Loucy (cell line): Measurements from ENCODE around the gene CCDC158.
A peak's percentile ranks its signal among the peaks of the same experiment; 100 is the strongest.

Experiments
- H2AFZ ChIP-seq: fragments of 200-600 bp; sonication (generic); 2 replicates; pipeline ENCODE4 v1.6.0; 2016; ENCODE audit warnings: antibody characterized with exemption, mild to moderate bottlenecking, low read length, moderate library complexity
- H3F3A ChIP-seq: fragments of 200-600 bp; 2 replicates; pipeline ENCODE4 v1.6.0; 2016; ENCODE audit warnings: antibody characterized with exemption, low read depth, mild to moderate bottlenecking
- H3K27me3 ChIP-seq: fragments of 200-600 bp; sonication (generic); 2 replicates; pipeline ENCODE4 v1.6.1; 2014; ENCODE audit warnings: low read length, mild to moderate bottlenecking; ENCODE audit not compliant: insufficient read depth, poor library complexity, severe bottlenecking
- H3K36me3 ChIP-seq: fragments of 200-600 bp; sonication (generic); 2 replicates; pipeline ENCODE4 v1.6.1; 2016; ENCODE audit warnings: low read length; ENCODE audit not compliant: insufficient read depth
- H3K4me1 ChIP-seq: fragments of 200-600 bp; sonication (generic); 2 replicates; pipeline ENCODE4 v1.5.1; 2014; ENCODE audit warnings: low read length, mild to moderate bottlenecking; ENCODE audit not compliant: insufficient read depth, poor library complexity, severe bottlenecking
- H3K4me2 ChIP-seq: fragments of 200-600 bp; sonication (generic); 2 replicates; pipeline ENCODE4 v1.6.0; 2014; ENCODE audit warnings: antibody characterized with exemption, low read length, low read depth, mild to moderate bottlenecking; ENCODE audit not compliant: poor library complexity, severe bottlenecking
- H3K4me3 ChIP-seq: fragments of 200-600 bp; sonication (generic); 2 replicates; pipeline ENCODE4 v1.5.1; 2014; ENCODE audit warnings: low read length, mild to moderate bottlenecking, mixed read lengths; ENCODE audit not compliant: poor library complexity, severe bottlenecking
- H3K79me2 ChIP-seq: fragments of 200-600 bp; sonication (generic); 2 replicates; pipeline ENCODE4 v1.6.1; 2014; ENCODE audit warnings: low read length; ENCODE audit not compliant: insufficient read depth
- H3K9ac ChIP-seq: fragments of 200-600 bp; sonication (generic); 2 replicates; pipeline ENCODE4 v1.6.0; 2014; ENCODE audit warnings: mild to moderate bottlenecking, low read depth, low read length, moderate library complexity; ENCODE audit not compliant: poor library complexity, severe bottlenecking
- H3K9me2 ChIP-seq: fragments of 200-600 bp; sonication (generic); replicated peaks from 2 replicates; pipeline ENCODE4 v1.6.1; 2016; ENCODE audit warnings: low read depth, low read length, mixed read lengths
- H3K9me3 ChIP-seq: fragments of 200-600 bp; sonication (generic); 2 replicates; pipeline ENCODE4 v1.6.1; 2014; ENCODE audit warnings: mild to moderate bottlenecking, antibody characterized with exemption, low read length, low read depth; ENCODE audit not compliant: insufficient read depth
- H4K20me1 ChIP-seq: fragments of 200-600 bp; sonication (generic); 2 replicates; pipeline ENCODE4 v1.6.0; 2014; ENCODE audit warnings: antibody characterized with exemption, low read length, mild to moderate bottlenecking; ENCODE audit not compliant: insufficient read depth, poor library complexity, severe bottlenecking
- EZH2phosphoT487 ChIP-seq: fragments of 200-600 bp; IDR thresholded peaks from 2 replicates; pipeline ENCODE4 v1.6.1; 2018; ENCODE audit warnings: antibody characterized with exemption, mild to moderate bottlenecking, moderate library complexity, borderline replicate concordance
- TF ChIP-seq, protein P1 (sequence below): fragments of 200-600 bp; sonication (generic); conservative IDR thresholded peaks from 2 replicates; pipeline ENCODE4 v1.5.1; 2014; ENCODE audit warnings: mild to moderate bottlenecking, antibody characterized with exemption, low read length

Gene CCDC158

DNA sequence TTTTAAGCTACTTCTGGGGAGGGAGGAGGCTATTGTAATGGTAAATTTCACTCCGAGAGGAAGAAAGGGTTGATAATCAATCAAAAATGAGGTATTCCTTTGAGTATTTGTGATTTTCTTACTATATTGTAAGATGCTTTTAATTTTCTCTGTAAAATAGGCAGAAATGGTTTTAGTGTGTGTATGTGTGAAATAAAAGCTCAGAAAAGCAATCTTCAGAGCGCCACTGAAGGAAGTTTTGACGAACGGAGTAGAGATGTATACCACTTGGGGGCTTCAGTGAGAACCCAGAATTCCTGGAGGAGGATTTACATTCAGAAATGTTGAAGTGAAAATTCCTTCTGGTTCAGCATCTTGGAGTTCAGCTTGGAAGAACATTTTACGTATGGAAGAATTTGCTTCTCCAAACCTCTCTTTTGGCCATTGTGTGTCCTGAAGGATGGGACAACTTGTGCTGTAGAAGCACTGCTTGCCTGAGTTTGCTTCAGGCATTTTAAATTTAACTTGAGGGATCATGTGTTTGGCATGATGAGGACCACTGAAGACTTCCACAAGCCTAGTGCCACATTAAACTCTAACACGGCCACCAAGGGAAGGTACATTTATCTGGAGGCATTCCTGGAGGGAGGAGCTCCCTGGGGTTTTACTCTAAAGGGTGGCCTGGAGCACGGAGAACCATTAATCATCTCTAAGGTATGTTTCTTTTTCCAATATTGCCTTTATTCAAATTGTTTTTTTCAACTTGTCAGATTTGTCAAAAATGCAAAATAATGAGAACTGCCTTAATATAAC is 14.8 kb upstream of the CCDC158 start:
- H3K36me3 ChIP-seq, result no peaks in the 10 kb centered on the region
- H3K9me2 ChIP-seq, result no peaks in the 10 kb centered on the region
- H3K27me3 ChIP-seq, result no peaks in the 10 kb centered on the region
- no peaks in the 10 kb centered on the region for H3F3A ChIP-seq
- no peaks in the 10 kb centered on the region for H3K79me2 ChIP-seq
- H3K4me1 ChIP-seq, result peaks cover 8% of the 10 kb centered on the region
- no peaks in the 10 kb centered on the region for H3K9me3 ChIP-seq
- H3K4me2 ChIP-seq, result no peak overlapping the region
- no peak overlapping the region for H3K4me3 ChIP-seq
- no peak for TF ChIP-seq EZH2phosphoT487
- TF ChIP-seq, protein P1, sequence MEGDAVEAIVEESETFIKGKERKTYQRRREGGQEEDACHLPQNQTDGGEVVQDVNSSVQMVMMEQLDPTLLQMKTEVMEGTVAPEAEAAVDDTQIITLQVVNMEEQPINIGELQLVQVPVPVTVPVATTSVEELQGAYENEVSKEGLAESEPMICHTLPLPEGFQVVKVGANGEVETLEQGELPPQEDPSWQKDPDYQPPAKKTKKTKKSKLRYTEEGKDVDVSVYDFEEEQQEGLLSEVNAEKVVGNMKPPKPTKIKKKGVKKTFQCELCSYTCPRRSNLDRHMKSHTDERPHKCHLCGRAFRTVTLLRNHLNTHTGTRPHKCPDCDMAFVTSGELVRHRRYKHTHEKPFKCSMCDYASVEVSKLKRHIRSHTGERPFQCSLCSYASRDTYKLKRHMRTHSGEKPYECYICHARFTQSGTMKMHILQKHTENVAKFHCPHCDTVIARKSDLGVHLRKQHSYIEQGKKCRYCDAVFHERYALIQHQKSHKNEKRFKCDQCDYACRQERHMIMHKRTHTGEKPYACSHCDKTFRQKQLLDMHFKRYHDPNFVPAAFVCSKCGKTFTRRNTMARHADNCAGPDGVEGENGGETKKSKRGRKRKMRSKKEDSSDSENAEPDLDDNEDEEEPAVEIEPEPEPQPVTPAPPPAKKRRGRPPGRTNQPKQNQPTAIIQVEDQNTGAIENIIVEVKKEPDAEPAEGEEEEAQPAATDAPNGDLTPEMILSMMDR, result no peak
- H4K20me1 ChIP-seq, result no peaks in the 10 kb centered on the region
- H3K9ac ChIP-seq, result no peak overlapping the region
- H2AFZ ChIP-seq, result 0 out of 2 replicates have a peak overlapping the region, but pooled peaks have one; percentile 53

DNA sequence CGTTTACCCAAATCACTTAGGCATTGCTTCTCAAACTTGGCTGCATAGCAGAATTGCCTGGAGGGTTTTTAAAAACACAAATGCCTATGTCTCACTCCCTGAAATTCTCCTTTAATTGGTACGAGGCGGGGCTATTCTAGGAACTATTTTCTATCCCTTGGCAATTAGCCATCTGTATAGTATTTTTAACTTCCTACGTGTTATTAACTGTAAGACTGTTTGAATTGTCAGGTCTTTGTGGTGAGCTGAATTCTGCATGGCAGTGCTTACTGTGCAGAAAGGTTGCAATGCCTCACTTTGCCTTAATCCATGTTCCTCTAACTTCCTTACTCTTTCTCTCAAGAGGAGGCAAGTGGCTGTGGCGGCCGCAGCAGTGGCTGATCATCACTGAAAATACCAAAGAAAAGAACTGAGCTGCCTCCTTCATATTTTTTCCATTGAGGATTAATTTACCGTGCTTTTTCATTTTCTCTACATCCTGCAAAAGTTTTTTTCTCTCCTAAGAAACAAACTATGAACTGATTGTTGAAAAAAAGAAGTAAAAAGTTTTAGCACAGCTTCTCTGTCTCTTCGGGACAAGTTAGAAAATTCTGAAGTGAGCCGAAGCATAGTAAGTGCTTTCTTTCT is 14.1 kb upstream of the CCDC158 start, which contains the start of gene SHROOM3:
Gene SHROOM3 (plus strand): TSS at position 329 of the 627 bp plus-strand sequence. CDS start 824 bp downstream, outside the sequence.
- H2AFZ ChIP-seq, result peak within 1 kb of the TSS; percentile 53
- H3K9me2 ChIP-seq, result no peaks in the 10 kb centered on the region
- no peaks in the 10 kb centered on the region for H3K9me3 ChIP-seq
- H3K9ac ChIP-seq, result no peak within 1 kb of the TSS
- peaks cover 8% of the 10 kb centered on the region for H3K4me1 ChIP-seq
- H3K36me3 ChIP-seq, result no peaks in the 10 kb centered on the region
- no peaks in the 10 kb centered on the region for H3K27me3 ChIP-seq
- H3K79me2 ChIP-seq, result no peaks in the 10 kb centered on the region
- H3K4me3 ChIP-seq, result no peak within 1 kb of the TSS
- no peak within 1 kb of the TSS for H3K4me2 ChIP-seq
- H3F3A ChIP-seq, result no peaks in the 10 kb centered on the region
- H4K20me1 ChIP-seq, result no peaks in the 10 kb centered on the region
- no peak for TF ChIP-seq EZH2phosphoT487
- TF ChIP-seq, protein P1, result no peak

DNA sequence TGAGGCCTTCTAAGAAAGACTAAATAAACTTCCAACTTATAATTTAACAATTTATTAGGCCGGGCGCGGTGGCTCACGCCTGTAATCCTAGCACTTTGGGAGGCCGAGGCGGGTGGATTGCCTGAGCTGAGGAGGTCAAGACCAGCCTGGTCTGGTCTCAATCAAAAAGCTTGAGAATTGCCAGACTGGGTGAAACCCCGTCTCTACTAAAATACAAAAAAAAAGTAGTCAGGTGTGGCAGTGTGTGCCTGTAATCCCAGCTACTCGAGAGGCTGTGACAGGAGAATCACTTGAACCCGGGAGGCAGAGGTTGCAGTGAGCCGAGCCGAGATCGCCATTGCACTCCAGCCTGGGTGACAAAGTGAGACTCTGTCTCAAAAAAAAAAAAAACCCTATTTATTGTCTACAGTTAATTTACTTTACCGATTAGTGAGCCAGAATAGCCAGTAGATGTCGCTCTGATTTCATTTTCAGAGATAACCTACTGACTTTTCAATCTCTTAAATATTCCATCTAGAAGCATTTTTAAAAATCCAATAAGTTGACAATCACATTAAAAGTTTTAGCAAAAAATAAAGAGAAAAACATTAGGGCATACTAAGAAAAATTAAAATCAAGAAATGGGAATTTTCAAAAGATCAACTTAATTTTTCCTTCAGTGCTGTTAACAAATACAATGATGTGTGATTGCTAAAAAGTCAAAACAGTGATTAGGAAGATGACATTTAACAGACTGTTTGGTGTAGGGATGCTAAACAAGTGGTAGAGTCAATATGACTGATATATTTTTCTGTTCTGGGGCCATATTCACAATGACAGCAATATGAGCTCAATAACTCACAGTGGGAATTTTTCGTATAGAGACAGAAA is 9.8 kb upstream of the CCDC158 start:
- H3K4me3 ChIP-seq, result peak overlapping the region; percentile 27

More for the DNA sequence above, 9.8 kb upstream of the CCDC158 start:
- no peaks in the 10 kb centered on the region for H3K27me3 ChIP-seq
- peak overlapping the region; percentile 26 for H3K9ac ChIP-seq
- no peaks in the 10 kb centered on the region for H4K20me1 ChIP-seq
- no peaks in the 10 kb centered on the region for H3K79me2 ChIP-seq
- H3K9me2 ChIP-seq, result no peaks in the 10 kb centered on the region
- peak overlapping the region; percentile 45 for H3K4me2 ChIP-seq
- H3K36me3 ChIP-seq, result no peaks in the 10 kb centered on the region
- no peak for TF ChIP-seq EZH2phosphoT487
- TF ChIP-seq, protein P1, result peak; percentile 80
- H3K4me1 ChIP-seq, result peaks cover 8% of the 10 kb centered on the region
- H3K9me3 ChIP-seq, result no peaks in the 10 kb centered on the region
- H2AFZ ChIP-seq, result peak overlapping the region; percentile 29
- H3F3A ChIP-seq, result no peaks in the 10 kb centered on the region
